ENCODE results near the gene DOC2A.
"Not testable (repeated sequence)": the region's sequence is repeated elsewhere in the genome, so short reads cannot be mapped to it uniquely, and the experiment has no call there.

The DOC2A gene

GRCh38 chr16:30030011-30030685 is 19.3 kb upstream of the DOC2A start:
- in situ Hi-C loops (cut with HindIII; ENCODE audit: low pct_ligation_motif_present, low pct_unique_long_range_greater_than_20kb, low sequenced_read_pairs): no loop called here

GRCh38 chr16:30028438-30029076 is 17.7 kb upstream of the DOC2A start:
- peak; percentile 42 for DNase-seq
- in situ Hi-C loops (cut with HindIII; ENCODE audit: low pct_ligation_motif_present, low pct_unique_long_range_greater_than_20kb, low sequenced_read_pairs): no loop called here

More at GRCh38 chr16:30030011-30030685, 19.3 kb upstream of the DOC2A start:
- no peak for DNase-seq

DNA sequence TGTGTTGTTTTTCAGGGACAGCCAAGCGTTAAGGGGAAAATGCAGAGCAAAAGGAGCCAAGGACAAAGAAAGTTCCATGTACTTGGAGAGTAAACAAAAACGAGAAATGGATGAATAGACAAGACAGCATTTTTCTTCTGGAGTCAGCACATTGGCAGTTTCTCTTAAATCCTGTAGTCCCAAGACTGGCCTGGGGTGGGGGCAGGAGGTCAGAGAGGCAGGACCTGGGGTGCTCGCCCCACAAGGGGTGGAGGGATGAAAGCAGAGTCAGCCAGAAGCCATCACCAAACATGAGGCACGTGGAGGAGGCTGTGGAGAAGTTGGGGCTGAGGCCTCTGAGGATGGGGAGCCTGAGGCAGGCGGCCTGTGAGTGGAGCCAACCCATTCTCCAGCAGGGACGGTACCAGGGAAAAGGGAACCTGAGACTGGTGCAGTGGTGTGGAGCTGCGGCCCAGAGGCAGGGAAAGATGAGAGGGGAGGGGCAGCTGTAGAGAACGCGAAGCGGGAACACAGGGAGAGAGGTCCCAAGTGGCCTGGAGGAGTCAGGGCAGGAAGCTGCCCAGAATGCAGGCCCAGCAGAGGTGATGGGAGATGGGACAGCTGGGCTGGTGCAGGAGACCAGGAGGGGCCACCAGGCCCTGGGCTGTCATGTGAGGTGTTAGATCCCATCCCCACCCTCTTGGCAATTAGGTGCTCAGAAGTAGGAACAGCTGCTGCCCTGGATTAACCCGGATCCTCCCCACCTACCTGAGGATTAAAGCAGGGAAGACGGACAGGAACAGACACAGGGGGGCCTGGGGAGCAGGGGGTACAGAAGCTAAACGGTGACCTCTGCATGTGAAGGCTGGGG is 17.0 kb upstream of the DOC2A start:
- in situ Hi-C loops (cut with HindIII; ENCODE audit: low pct_ligation_motif_present, low pct_unique_long_range_greater_than_20kb, low sequenced_read_pairs): no loop called here

GRCh38 chr16:30026449-30026848 is 15.6 kb upstream of the DOC2A start:
- no peak for DNase-seq
- in situ Hi-C loops (cut with HindIII; ENCODE audit: low pct_ligation_motif_present, low pct_unique_long_range_greater_than_20kb, low sequenced_read_pairs): no loop called here

More for the DNA sequence above, 17.0 kb upstream of the DOC2A start:
- no peak for DNase-seq

DNA sequence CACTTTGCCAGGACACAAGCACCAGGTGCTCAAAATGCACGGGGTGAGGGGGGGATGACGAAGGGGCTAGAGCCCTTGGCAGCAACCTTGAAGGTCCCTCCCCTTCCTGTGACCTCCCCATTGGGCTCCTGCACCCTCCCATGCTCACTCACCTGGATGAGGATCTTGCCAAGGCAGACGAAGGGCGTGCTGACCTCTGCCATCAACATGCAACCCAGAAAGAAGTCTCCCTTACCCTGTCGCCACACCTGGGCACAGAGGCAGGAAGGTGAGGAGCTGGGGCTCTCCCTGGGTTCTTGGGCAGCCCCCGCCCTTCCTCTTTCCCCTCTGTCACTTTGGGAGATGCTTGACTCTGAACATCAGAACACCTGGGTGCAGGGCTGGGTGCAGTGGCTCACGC is 14.7 kb upstream of the DOC2A start:
- DNase-seq: no peak
- in situ Hi-C loops (cut with HindIII; ENCODE audit: low pct_ligation_motif_present, low pct_unique_long_range_greater_than_20kb, low sequenced_read_pairs): no loop called here

- DNase-seq: no peak
- in situ Hi-C loops (cut with HindIII; ENCODE audit: low pct_ligation_motif_present, low pct_unique_long_range_greater_than_20kb, low sequenced_read_pairs): no loop called here
Measured at GRCh38 chr16:30025156-30025555, 14.3 kb upstream of the DOC2A start.

GRCh38 chr16:30024451-30024850 is 13.6 kb upstream of the DOC2A start:
- in situ Hi-C loops (cut with HindIII; ENCODE audit: low pct_ligation_motif_present, low pct_unique_long_range_greater_than_20kb, low sequenced_read_pairs): no loop called here

DNA sequence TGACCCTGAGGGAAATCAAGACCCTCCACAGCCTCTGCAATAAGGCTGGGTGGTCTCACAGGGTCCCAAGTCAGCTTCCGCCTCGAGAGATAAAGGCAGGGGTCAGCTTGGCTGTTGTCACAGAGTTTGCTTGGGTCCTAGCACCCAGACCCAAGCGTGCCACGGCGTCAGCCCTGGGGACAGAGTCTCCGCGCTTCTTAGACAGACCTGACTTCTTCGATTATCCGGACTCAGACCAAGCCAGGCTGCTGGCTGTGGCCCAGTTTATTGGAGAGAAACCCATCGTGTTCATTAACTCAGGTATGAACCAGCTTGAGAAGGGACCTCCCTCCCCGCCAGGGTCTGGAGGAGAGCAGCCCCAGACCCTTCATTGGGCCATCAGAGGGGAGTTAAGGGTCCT is 12.8 kb upstream of the DOC2A start:
- in situ Hi-C loops (cut with HindIII; ENCODE audit: low pct_ligation_motif_present, low pct_unique_long_range_greater_than_20kb, low sequenced_read_pairs): no loop called here
- no peak for DNase-seq

More at GRCh38 chr16:30024451-30024850, 13.6 kb upstream of the DOC2A start:
- no peak for DNase-seq

DNA sequence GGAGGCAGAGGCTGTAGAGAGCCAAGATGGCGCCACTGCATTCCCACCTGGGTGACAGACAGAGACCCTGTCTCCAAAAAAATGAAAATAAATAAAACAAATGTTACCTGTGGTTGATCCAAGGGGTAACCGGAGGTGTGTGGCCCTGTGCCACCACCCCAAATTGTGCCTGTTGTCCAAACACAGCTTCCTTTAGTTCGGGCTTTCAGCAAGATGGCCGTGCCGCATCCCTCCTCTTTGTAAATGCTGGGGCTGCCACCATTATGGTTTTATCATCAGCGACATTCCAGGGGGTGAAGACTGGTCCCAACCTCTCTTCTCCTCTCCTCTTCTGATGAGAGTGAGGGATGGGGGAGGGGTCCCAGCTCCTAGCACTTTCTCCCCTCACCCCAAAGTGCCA is 12.1 kb upstream of the DOC2A start, which contains the start of gene C16orf92:
Gene C16orf92 (plus strand): TSS at position 312 of the 400 bp plus-strand sequence. CDS start 143 bp downstream, outside the sequence.
- no peak for DNase-seq
- in situ Hi-C loops (cut with HindIII; ENCODE audit: low pct_ligation_motif_present, low pct_unique_long_range_greater_than_20kb, low sequenced_read_pairs): no loop called here

GRCh38 chr16:30018731-30019158 is 7.9 kb upstream of the DOC2A start:
- in situ Hi-C loops (cut with HindIII; ENCODE audit: low pct_ligation_motif_present, low pct_unique_long_range_greater_than_20kb, low sequenced_read_pairs): no loop called here
- no peak for DNase-seq

DNA sequence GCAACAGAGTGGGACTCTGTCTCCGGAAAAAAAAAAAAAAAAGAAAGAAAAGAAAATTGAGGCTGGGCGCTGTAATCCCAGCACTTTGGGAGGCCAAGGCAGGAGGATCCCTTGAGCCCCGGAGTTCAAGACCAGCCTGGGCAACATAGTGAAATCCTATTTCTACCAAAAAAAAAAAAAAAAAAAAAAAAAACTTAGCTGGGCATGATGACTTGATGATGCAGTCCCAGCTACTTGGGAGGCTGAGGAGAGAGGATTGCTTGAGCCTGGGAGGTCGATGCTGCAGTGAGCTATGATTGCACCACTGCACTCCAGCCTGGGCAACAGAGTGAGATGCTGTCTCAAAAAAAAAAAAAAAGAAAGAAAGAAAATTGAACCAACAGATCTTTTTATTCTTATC is 7.1 kb upstream of the DOC2A start:
- DNase-seq; in situ Hi-C loops (cut with HindIII; ENCODE audit: low pct_ligation_motif_present, low pct_unique_long_range_greater_than_20kb, low sequenced_read_pairs): not testable (repeated sequence)

GRCh38 chr16:30017277-30017656 is 6.4 kb upstream of the DOC2A start:
- in situ Hi-C loops (cut with HindIII; ENCODE audit: low pct_ligation_motif_present, low pct_unique_long_range_greater_than_20kb, low sequenced_read_pairs): no loop called here
- DNase-seq: no peak

GRCh38 chr16:30016555-30017276 is 5.9 kb upstream of the DOC2A start:
- DNase-seq: no peak
- in situ Hi-C loops (cut with HindIII; ENCODE audit: low pct_ligation_motif_present, low pct_unique_long_range_greater_than_20kb, low sequenced_read_pairs): no loop called here

GRCh38 chr16:30015450-30015849 is 4.6 kb upstream of the DOC2A start:
- in situ Hi-C loops (cut with HindIII; ENCODE audit: low pct_ligation_motif_present, low pct_unique_long_range_greater_than_20kb, low sequenced_read_pairs): not testable (repeated sequence)

DNA sequence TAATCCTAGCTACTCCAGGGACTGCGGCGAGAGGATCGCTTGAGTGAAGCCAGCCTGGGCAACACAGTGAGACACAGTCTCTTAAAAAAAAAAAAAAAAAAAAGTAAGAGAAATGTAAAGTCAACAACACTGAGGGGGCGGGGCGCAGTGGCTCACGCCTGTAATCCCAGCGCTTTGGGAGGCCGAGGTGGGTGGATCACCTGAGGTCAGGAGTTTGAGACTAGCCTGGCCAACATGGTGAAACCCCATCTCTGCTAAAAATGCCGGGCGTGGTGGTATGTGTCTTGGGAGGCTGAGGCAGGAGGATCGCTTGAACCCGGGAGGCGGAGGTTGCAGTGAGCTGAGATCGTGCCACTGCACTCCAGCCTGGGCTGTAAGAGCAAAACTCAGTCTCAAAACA is 1.8 kb upstream of the DOC2A start:
- in situ Hi-C loops (cut with HindIII; ENCODE audit: low pct_ligation_motif_present, low pct_unique_long_range_greater_than_20kb, low sequenced_read_pairs): not testable (repeated sequence)

More at GRCh38 chr16:30015450-30015849, 4.6 kb upstream of the DOC2A start:
- not testable (repeated sequence) for DNase-seq

GRCh38 chr16:30011714-30012504 is 1.1 kb upstream of the DOC2A start:
- in situ Hi-C loops (cut with HindIII; ENCODE audit: low pct_ligation_motif_present, low pct_unique_long_range_greater_than_20kb, low sequenced_read_pairs): no loop called here
- DNase-seq: no peak

More for the DNA sequence above, 1.8 kb upstream of the DOC2A start:
- DNase-seq: not testable (repeated sequence)

DNA sequence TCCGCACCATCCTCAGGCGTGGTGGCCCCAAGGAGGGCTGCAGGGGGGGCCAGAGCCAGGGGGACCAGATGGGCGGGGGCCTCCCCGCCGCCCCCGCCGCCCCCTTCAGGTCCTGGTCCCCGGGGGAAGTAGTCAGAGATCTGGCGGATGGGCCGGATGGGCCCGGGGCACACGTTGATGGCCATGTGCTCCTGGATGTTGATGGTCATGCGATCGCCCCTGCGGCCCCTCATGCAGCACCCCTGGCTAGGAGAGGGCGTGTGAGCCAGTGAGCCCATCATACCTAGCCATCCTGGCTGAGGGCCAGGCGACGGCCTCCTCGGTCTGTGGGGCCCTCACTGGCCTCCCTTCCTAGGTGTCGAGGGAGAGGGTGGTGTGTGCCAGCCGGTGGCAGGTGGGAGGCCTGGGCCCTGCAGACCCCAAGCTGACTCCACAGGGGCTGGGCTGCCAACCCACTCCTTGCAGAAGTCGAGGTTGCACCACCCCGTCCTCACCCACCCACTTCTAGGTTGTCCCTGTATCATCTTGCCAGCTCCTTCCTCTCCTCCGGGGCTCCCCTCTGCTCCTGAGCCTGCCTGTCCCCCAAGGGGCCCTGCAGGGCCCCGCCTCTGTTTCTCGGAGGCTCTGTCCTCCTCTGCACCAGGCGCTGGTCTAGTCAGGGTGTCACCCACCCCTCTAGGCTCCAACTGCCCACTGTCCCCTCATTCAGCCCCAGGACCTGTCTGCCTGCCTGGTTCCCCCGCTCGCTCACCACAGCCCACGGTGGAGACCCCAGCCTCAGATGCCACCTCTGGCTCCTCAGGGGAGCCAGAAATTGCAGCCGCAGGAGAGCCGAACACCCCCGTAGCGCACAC is 610 bp downstream of the DOC2A start:
- in situ Hi-C loops (cut with HindIII; ENCODE audit: low pct_ligation_motif_present, low pct_unique_long_range_greater_than_20kb, low sequenced_read_pairs): no loop called here
- DNase-seq: no peak

All from ACHN (cell line).